Brain pericyte (primary cell): ENCODE data around the gene OARD1.

Source experiments
- DNase-seq: peaks from one replicate; pipeline ENCODE4 v3.0.0-alpha.2; 2012; ENCODE audit warnings: low read depth, low spot score

OARD1 gene

GRCh38 chr6:41047745-41048732, 24.1 kb downstream of the OARD1 start:
- DNase-seq = no peak

- DNase-seq = no peak
Observed at GRCh38 chr6:41047306-41047705, 24.9 kb downstream of the OARD1 start.

- no peak for DNase-seq
Observed at GRCh38 chr6:41046084-41046483, 26.1 kb downstream of the OARD1 start.

DNA sequence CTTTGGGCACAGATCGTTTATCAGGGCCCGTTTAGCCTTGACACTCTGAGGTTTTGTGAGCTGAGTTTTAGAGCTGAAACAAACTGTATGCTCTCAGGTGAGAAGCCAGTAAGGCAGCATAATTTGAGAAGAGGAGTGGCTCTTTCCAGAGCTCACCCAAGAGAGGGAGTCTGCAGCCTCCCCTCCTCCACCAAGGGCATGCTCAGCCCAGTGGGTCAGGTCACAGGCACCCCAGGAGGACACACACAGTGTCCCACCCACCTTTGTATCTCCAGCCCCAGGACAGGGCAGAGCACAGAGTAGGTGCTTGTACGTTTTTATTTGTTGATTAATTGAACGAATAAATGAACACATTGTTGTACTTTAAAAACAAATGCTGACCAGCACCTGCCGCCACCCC, 26.5 kb downstream of the OARD1 start:
- no peak for DNase-seq

- no peak for DNase-seq
Observed at GRCh38 chr6:41043151-41043550, 29.0 kb downstream of the OARD1 start.

- no peak for DNase-seq
Observed at GRCh38 chr6:41042226-41043055, 29.7 kb downstream of the OARD1 start, which contains the start of gene TSPO2. TSPO2 (plus strand) TSS chr6:41042467; CDS start chr6:41042986, 519 bp downstream.

GRCh38 chr6:41040940-41041536, 31.1 kb downstream of the OARD1 start:
- no peak for DNase-seq

GRCh38 chr6:41040101-41040939, 31.8 kb downstream of the OARD1 start:
- DNase-seq = no peak

DNA sequence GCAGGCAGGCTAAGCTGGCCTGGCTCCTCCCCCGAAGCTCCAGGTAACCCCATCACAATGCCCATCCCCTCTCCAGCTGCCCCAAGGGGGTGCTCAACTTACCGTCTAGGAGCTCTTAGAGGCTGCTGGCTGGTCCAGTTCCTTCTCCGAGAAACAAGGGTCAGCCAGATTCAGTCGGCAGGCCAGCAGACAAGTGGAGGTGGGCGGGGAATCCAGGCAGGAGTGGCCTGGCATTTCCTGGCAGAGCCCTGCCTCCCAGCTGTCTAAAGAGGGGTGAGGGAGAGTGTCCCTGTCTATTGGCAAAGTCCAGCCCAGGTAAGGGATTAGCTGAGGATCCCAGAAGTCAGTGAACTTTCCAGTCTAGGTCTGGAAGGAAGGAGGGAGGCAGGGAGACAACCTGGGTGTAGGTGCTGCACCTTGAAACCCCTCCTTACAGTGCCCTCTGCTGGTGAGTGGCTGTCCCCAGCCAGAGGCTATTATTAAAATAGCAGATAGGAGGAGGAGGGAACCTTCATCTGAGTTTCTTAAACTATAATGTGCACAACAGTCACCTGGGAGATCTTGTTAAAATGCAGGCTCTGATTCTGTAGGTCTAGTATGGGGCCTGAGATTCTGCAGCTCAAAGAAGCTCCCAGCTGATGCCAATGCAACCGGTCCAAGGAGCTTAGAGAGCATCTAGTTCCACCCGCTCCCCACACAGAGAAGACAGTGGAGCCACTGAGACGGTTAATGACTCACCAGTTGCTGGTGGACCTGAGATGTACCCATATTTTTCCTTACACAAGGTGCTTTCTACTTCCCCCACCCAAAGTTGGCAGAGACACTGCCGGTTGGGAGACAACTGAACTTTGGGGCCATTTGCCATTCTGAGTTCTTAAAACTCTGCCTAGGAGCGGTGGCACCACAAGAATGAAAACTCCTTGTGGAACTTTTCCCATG, 32.8 kb downstream of the OARD1 start, which contains the start of gene UNC5CL:
Gene UNC5CL (minus strand): TSS at position 162 of the 939 bp plus-strand sequence. CDS start 4,147 bp downstream, outside the sequence.
- DNase-seq = no peak

GRCh38 chr6:41038205-41038604, 34.0 kb downstream of the OARD1 start:
- DNase-seq = no peak

GRCh38 chr6:41037107-41037900, 34.9 kb downstream of the OARD1 start:
- DNase-seq = no peak

- DNase-seq = no peak
Observed at GRCh38 chr6:41036601-41037000, 35.6 kb downstream of the OARD1 start.

DNA sequence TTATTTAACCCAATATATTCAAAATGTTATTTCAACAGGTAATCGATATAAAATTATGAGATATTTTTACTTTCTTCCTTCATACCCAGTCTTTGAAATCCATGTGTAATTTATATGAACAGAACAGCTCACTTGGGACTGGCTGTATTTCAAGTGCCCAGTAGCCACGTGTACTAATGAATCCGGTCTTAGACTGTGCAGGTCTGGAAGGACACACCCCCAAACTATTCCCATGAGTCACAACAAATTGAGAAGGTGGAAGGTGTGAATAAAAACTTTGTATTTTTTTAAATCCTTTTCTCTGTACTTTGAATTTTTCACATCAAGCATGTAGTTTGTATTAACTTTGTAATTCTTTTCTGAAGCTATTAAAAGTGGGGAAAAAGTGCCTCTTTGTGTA, 36.0 kb downstream of the OARD1 start:
- no peak for DNase-seq

DNA sequence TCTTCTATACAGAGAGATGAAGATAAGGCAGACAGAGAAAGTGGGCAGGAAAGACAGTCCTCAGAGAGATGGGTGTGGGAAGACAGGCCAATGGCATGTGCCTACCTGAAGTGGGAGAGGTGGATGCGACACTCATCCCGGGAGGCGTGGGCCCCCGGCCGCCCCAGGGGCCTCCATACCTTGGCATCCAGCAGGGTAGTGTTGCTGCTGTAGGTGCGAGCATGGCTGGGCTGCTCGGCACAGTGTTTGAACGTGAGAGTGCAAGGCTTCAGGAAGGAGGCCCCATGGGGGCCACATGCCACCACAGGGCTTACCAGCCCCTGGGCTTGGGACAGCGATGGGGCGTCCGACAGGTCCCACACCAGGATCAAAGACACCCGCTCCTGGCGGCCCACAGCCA, 38.4 kb downstream of the OARD1 start:
- DNase-seq = no peak

- no peak for DNase-seq
Observed at GRCh38 chr6:41032830-41033229, 39.3 kb downstream of the OARD1 start.

- no peak for DNase-seq
Observed at GRCh38 chr6:41028561-41029412, 43.4 kb downstream of the OARD1 start.

DNA sequence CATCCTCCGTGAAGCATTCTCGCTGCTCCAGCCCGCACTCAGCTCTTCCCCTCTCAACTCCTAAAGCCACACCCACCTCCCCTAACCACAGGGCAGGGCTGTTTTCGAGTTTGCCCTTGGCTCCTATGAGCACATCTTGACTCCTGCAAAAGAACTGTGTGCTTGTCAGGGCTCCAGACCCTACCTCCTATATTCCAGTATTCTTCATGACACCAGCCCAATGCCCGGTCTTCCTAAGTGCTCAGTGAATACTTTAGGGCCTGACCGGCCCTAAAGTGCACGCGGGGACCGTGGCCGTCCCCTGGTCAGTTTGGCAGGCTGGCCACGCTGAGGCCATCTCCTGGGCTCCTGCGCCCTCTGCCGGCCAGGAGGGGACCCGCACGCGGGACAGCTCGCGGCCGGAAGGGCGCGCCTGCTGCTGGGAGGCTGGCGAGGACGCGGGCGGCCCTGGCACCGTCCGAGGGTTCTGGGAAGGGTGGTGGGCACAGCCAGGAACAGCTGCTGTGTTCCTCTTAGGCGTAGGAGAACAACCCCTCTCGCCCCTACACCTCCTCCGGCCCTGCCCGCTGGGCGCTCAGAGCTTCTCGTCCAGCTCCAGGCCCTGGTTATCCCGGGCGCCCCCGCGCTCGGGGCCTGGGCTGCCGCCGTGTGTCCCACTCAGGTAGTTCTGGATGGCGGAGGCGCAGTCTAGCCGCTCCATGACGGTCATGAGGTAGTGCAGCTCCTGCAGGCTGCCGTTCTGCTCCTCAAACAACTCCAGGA, 44.2 kb downstream of the OARD1 start:
- peak; percentile 21 for DNase-seq
